Inflammatory macrophage treated with lipopolysaccharide for 1 hour (primary cell): ENCODE data around the gene FASTKD2.
"Not testable (repeated sequence)": the region's sequence is repeated elsewhere in the genome, so short reads cannot be mapped to it uniquely, and the experiment has no call there.

Experiments
- DNase-seq, 2 donors: peaks; one replicate each; pipeline ENCODE4 v3.0.0-alpha.2; 2020 to 2022

Gene FASTKD2

DNA sequence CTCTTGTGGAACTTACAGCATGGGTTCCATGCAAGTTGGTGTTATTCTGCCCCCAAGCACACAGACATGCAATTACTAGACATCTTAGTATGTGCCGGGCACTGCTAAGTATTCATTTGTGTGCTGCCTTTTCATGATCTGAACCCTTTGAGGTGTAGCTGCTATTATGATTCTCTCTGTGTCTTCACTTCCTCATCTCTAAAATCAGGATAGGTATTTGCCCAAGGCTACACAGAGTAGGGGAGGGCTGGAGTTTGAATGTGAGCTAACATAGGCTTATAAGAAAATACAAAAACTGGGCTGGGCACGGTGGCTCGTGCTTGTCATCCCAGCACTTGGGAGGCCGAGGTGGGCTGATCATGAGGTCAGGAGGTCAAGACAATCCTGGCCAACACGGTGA, 27.2 kb downstream of the FASTKD2 start:
- DNase-seq: no peak

- no peak for DNase-seq
These were observed 32.0 kb downstream of the FASTKD2 start for GRCh38 chr2:206797376-206797775.

DNA sequence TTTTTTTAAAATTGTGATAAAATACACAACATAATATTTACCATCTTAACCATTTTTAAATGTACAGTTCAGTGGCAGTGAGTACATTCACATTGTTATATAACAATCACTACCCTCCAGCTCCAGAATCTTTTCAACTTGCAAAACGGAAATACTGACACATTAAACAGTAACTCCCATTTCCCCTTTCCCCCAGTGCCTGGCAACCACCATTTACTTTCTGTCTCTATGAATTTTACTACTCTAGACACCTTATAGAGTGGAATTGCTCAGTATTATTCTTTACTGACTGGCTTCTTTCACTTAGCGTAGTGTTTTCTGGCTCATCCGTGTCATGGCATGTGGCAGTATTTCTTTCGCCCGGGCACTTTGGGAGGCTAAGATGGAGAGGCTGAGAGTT, 32.6 kb downstream of the FASTKD2 start:
- peak; percentile 46 to 62 for DNase-seq

DNA sequence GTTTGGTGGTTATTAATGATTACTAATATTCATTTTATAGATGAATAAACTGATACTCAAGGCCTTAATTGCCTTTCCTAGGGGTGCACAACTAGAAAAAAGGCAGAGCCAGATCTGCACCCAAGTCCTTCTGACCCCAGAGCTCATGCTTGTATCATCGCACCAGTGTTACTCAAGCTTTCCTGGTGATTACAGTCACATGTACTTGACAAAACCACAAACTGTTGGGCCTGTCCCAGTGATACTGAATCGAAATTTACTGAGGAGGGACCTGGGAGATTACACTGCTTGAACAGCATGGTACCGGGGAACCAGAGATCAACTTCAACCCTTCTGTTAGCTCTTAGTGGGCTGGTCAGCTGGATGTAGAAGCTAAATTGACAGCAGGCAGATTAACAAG, 33.7 kb downstream of the FASTKD2 start:
- peak; percentile 77 to 87 for DNase-seq

DNA sequence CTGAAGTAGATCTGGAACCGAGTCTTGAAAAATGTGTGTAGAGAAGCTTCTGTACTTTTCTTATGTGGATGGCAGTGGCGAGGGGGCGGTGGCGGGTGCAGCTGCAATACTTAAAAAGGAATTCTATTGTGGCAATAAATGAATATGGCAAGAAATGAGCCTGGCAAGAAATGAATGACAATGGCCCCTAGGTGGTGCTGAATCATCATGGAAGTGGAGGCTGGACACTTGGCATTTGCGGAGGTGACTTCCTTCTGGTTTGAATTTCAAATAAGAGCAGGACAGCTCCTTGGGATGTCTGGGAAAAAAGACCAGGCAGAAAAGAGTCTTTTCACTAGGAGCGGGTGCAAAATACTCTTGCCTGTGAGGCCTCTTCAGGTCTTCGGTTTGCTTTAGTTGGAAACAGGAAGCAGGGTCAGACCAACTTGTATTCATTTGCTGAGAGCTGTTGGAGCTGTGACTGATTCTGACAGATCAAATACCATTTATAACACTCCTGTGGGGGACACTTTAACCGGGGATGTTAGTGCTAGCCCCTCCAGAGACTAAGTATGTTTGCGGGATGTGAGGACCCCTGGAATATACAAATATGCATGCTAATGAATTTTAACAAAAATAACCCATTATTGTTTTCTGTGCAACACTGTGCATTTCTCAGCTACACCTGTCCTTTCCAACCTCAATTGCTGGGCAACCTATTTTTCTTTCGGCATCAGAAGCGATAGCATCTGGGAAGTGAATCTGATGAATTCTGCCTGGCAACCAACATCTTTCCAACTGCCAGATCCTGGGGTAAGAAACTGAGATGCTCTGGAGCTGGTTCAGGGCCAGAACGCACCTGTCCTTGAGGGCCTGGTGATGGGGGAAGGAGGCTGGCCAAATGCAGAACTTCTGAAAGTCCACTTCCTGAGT, 35.4 kb downstream of the FASTKD2 start:
- DNase-seq: peak; percentile 64 to 88

GRCh38 chr2:206801418-206802189, 36.2 kb downstream of the FASTKD2 start:
- no peak for DNase-seq

- DNase-seq: no peak
These were observed 37.5 kb downstream of the FASTKD2 start for GRCh38 chr2:206802654-206803514.

DNA sequence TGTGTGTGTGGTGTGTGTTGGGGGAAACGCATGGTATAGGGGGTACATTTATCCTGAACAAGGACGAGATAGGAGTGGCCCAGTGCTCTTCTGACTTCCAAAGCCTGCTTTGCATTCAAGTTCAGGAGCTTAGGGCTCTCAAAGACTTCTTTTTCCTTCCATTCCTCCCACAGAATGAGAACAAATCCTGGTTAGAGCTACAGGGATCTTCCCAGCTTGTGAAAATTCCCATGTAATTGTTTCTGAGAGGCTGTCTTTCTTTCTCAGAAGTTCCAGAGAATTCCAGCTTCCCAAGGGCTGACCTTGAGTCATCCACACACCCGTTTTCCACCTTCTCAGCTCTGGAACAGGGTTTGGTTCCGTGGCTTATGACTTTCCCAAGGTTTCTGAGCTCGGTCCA, 38.9 kb downstream of the FASTKD2 start:
- no peak for DNase-seq

DNA sequence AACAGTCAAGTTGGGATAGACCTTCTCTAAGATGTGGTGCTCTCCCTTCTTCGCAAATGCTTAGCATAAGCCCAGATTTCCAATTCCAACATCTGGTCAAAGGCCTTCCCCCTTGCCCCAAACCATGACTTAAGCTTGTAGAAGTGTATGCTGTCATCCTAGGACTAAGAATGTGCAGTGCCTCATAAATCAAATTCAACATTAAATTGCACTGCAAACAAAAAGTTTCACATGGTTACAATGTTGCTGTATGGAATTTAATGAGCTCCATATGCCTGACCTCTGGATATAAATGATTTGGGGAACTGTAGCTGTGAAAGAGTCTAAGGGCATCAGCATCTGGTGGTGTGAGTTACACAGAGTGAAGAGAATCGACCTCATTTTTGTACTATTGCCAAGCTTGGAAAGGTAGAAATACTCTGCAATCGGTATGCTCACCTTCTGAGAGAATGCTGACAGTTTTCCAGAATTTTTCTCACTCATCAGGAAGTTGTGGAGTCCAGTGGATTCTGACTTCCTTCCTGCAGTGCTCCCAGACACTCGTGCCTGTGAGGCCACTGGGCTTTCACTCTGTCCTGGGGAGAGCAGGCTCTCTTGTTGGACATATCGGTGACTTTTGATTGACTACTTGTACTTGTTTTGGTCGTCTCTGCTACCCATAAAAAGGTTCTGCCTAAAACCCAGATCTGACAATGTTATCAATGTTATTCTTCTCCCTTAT, 40.6 kb downstream of the FASTKD2 start:
- no peak for DNase-seq

DNA sequence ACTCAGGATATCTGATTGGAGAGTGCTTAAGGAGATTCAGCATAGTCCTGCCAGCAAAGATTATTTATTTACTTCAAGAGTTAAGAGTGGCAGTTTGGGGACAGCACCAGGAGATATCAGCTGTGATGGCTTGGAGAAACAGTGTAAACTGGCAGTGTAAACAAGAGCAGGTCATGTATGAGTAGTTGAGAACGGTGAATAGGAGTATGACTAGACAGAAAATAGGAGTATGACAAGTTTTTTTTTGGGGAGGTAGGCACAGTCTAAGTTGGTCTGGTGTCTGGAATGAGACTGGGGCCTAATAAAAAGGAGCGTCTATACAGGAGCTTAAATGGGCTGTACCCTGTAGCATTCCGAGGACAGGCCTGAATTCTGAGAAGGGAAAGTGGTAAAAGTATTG, 42.2 kb downstream of the FASTKD2 start:
- not testable (repeated sequence) for DNase-seq

GRCh38 chr2:206812471-206812870, 47.1 kb downstream of the FASTKD2 start:
- DNase-seq: not testable (repeated sequence)

DNA sequence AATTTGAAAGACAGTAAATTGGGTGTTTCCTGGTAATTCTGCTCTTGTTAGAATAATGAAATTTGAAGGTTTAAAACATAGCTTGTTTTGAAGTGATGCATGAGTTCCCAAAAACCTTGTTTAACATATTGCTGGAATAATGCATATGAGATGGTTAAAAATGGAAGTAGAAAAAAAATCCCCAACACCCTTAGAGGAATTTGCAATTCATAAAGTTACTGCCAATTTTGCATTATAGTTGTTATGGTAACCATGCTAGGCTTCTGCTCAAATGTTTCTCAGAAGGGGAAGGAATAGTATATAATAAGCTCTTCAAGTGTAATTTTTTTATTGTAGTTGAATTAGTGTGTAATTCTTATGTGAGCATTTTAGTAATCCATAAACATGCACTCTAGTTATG, 49.1 kb downstream of the FASTKD2 start:
- no peak for DNase-seq

DNA sequence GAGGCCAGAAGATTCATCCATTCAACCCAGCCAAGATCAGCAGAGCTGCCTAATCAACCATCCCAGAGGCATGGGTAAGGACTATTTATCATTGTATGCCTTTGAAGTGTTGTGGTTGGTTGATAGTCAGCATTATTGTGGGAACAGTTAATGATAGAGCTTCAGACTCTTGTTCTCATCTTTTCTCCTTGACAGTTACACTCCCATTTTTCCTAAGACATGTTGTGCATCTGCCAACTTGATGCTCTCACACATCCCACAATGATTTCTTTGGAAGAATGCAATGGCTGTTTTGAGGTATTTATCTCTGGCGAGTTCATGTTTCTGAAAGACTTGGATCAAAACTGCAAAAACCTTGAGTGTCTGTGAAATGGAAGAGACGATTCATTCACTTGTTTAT, 55.4 kb downstream of the FASTKD2 start:
- DNase-seq: no peak

DNA sequence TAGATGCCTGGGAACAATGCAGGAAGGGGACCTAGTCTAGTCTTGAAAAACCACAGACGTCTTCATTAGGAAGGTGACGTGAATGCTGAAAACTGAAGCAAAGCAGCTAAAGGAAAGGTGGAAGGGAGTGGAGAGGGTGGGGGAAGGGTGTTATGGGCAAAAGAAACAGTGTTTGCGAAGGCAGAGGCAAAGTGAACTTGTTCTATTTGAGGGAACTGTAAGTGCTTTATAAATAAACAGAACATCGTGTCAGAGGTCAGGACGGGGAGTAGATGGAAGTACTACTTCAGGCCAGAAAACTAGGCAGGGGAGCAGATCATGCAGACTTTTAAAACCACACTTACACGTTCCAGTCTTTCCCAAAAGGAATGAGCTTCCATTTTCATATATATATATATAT, 57.8 kb downstream of the FASTKD2 start:
- DNase-seq: no peak

- no peak for DNase-seq
These were observed 58.7 kb downstream of the FASTKD2 start for GRCh38 chr2:206824087-206824618.

- DNase-seq: no peak
These were observed 59.6 kb downstream of the FASTKD2 start for GRCh38 chr2:206824993-206825392.

DNA sequence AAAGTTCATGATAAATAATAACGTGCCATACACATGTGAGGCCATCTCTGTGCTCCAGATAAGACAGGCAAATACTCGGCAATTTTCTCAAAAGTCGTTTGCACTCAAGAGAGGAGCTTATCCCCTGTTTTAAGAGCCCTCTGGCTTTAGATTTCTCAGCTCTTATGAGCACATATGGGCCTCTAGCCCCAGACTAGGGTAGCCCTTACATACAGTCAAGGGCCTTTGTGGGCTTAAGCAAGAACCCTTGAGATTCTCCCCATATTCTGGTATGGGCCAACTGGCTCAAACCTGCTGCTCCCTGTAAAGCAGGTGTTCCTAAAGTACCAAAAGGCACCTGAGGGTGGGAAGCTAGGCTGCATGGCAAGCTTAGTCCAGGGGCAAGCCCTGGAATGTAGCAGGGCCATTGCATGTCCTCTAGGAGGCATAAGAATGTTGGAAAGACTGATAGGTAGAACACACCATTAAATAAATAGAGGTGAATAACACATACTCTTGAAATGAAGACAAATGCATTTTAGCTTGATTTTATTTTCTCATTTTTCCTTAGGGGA, 66.1 kb downstream of the FASTKD2 start:
- DNase-seq: no peak

DNA sequence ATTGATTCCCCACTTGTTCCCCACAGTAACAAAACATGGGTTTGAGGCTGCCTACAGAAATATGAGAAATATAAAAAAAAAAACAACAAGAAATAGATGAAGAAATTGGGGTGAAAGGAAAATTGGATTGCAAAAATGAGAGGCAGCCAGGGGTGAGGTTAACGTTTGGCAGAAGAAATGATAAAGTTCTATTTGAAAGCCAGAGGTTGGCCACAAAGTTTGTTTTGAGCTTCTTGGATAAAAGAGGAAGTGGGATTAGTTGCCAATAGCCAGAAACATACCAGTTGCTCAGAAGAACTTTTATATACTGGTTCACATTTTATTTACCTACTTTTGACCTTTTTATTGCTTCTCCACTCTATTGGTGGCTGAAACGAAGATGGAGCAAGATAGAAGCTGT, 67.5 kb downstream of the FASTKD2 start:
- no peak for DNase-seq

DNA sequence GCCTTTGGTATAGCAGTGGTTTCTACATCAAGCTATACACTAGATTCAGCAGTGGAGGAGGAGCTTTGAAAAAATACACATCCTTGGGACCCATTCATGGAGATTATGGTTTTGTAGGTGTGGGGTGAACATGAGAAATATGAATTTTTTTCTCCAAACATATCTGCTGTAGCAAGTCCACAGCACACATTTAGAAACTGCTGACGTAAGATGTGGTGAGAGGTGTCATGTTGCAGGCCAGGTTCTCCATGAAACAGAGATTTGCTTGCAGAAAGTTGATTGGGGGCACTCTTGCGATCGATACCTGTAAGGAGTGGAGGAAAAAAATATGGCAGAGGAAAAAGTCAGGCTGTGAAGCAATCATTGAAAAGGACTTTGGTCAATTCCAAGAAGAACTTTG, 67.9 kb downstream of the FASTKD2 start:
- DNase-seq: no peak

GRCh38 chr2:206836722-206837121, 71.3 kb downstream of the FASTKD2 start:
- DNase-seq: no peak

GRCh38 chr2:206837775-206838174, 72.4 kb downstream of the FASTKD2 start:
- no peak for DNase-seq

DNA sequence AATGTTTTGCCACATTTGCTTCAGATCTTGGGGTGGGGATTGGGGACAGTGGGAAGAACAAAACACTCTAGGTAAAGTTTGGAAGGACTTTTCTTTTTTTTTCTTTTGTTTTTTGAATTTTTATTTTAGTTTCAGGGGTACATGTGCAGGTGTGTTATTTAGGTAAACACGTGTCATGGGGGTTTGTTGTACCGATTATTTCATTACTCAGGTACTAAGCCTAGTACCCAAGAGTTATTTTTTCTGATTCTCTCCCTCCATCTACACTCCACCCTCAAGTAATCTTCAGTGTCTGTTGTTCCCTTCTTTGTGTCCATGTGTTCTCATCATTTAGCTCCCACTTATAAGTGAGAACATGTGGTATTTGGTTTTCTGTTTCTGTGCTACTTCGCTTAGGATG, 73.3 kb downstream of the FASTKD2 start:
- no peak for DNase-seq
